Measurements from ENCODE around the gene BCAS4. TPM values are rescaled to one million over a fixed set of nuclear protein-coding genes. Genes with fewer than 3 reads are reported as not detected.
A peak's percentile ranks its signal among the peaks of the same experiment; 100 is the strongest.
"Not testable (repeated sequence)": the region's sequence is repeated elsewhere in the genome, so short reads cannot be mapped to it uniquely, and the experiment has no call there.

Gene BCAS4
- 14.0 TPM for polyA plus RNA-seq (2013, experiment 1 of 2; ENCODE audit: insufficient read length)
- 14.0 TPM for polyA plus RNA-seq (2013, experiment 2 of 2; ENCODE audit: insufficient read length)

GRCh38 chr20:50794846-50795634, at the start of gene BCAS4:
TSS of gene BCAS4 (plus strand) at chr20:50795061. CDS start at chr20:50795084, 23 bp downstream.
- peak; percentile 83 for DNase-seq

- no peak for DNase-seq
These were observed 49.2 kb upstream of the BCAS4 start for GRCh38 chr20:50745634-50746137.

GRCh38 chr20:50746138-50746940, 48.5 kb upstream of the BCAS4 start:
- DNase-seq: no peak

GRCh38 chr20:50747275-50747674, 47.6 kb upstream of the BCAS4 start:
- no peak for DNase-seq

GRCh38 chr20:50750145-50750671, 44.7 kb upstream of the BCAS4 start:
- no peak for DNase-seq

GRCh38 chr20:50753152-50753551, 41.7 kb upstream of the BCAS4 start:
- no peak for DNase-seq

- DNase-seq: no peak
These were observed 40.4 kb upstream of the BCAS4 start for GRCh38 chr20:50754420-50754819.

GRCh38 chr20:50756447-50756846, 38.4 kb upstream of the BCAS4 start:
- DNase-seq: no peak

GRCh38 chr20:50758469-50758868, 36.4 kb upstream of the BCAS4 start:
- DNase-seq: no peak

- DNase-seq: no peak
These were observed 35.9 kb upstream of the BCAS4 start for GRCh38 chr20:50758992-50759391.

- DNase-seq: no peak
These were observed 35.2 kb upstream of the BCAS4 start for GRCh38 chr20:50759678-50760077.

GRCh38 chr20:50762045-50762422, 32.8 kb upstream of the BCAS4 start:
- no peak for DNase-seq

GRCh38 chr20:50762435-50763220, 32.2 kb upstream of the BCAS4 start:
- peak; percentile 26 for DNase-seq

GRCh38 chr20:50763550-50764458, 31.1 kb upstream of the BCAS4 start:
- not testable (repeated sequence) for DNase-seq

- not testable (repeated sequence) for DNase-seq
These were observed 29.6 kb upstream of the BCAS4 start for GRCh38 chr20:50765251-50765650.

GRCh38 chr20:50765674-50766073, 29.2 kb upstream of the BCAS4 start:
- no peak for DNase-seq

GRCh38 chr20:50766955-50767809, 27.7 kb upstream of the BCAS4 start:
- DNase-seq: peak; percentile 51

GRCh38 chr20:50768991-50769390, 25.9 kb upstream of the BCAS4 start:
- DNase-seq: not testable (repeated sequence)

- DNase-seq: not testable (repeated sequence)
These were observed 25.2 kb upstream of the BCAS4 start for GRCh38 chr20:50769551-50770085.
